DLD1 (cell line): ENCODE data around the gene PHF21B.

Source experiments
- in situ Hi-C: cut with HindIII; loops from 2 replicates; pipeline ENCODE4 v1.10.0; 2017; ENCODE audit warnings: low sequenced_read_pairs

The PHF21B gene

GRCh38 chr22:44991218-44991617, 18.6 kb downstream of the PHF21B start:
- in situ Hi-C loops, result no loop called here

GRCh38 chr22:44990810-44991209, 19.0 kb downstream of the PHF21B start:
- in situ Hi-C loops, result no loop called here

GRCh38 chr22:44990328-44990727, 19.5 kb downstream of the PHF21B start:
- in situ Hi-C loops, result no loop called here

GRCh38 chr22:44988671-44989070, 21.1 kb downstream of the PHF21B start:
- in situ Hi-C loops, result no loop called here

- in situ Hi-C loops, result no loop called here
These were observed 22.9 kb downstream of the PHF21B start for GRCh38 chr22:44986926-44987325.

- in situ Hi-C loops, result no loop called here
These were observed 23.8 kb downstream of the PHF21B start for GRCh38 chr22:44985906-44986527.

- in situ Hi-C loops, result loop anchor here (5.0 kb wide), 2 partner anchors 47 to 108 kb away; no protein-coding TSS in a partner anchor
These were observed 25.8 kb downstream of the PHF21B start for GRCh38 chr22:44983878-44984482.

GRCh38 chr22:44982445-44982844, 27.4 kb downstream of the PHF21B start:
- in situ Hi-C loops, result loop anchor here (5.0 kb wide), 2 partner anchors 45 to 110 kb away; no protein-coding TSS in a partner anchor

- in situ Hi-C loops, result loop anchor here (5.0 kb wide), 2 partner anchors 45 to 110 kb away; no protein-coding TSS in a partner anchor
These were observed 27.9 kb downstream of the PHF21B start for GRCh38 chr22:44981857-44982256.

- in situ Hi-C loops, result no loop called here
These were observed 30.7 kb downstream of the PHF21B start for GRCh38 chr22:44979154-44979553.

- in situ Hi-C loops, result no loop called here
These were observed 34.2 kb downstream of the PHF21B start for GRCh38 chr22:44975427-44976262.

GRCh38 chr22:44974454-44974853, 35.4 kb downstream of the PHF21B start:
- in situ Hi-C loops, result no loop called here

- in situ Hi-C loops, result no loop called here
These were observed 36.0 kb downstream of the PHF21B start for GRCh38 chr22:44973829-44974228.

- in situ Hi-C loops, result no loop called here
These were observed 37.3 kb downstream of the PHF21B start for GRCh38 chr22:44972363-44973083.

- in situ Hi-C loops, result no loop called here
These were observed 38.0 kb downstream of the PHF21B start for GRCh38 chr22:44971651-44972362.

- in situ Hi-C loops, result no loop called here
These were observed 39.5 kb downstream of the PHF21B start for GRCh38 chr22:44970291-44970690.

- in situ Hi-C loops, result no loop called here
These were observed 40.0 kb downstream of the PHF21B start for GRCh38 chr22:44969817-44970216.

GRCh38 chr22:44968736-44969135, 41.1 kb downstream of the PHF21B start:
- in situ Hi-C loops, result no loop called here

- in situ Hi-C loops, result no loop called here
These were observed 44.6 kb downstream of the PHF21B start for GRCh38 chr22:44965171-44965570.

GRCh38 chr22:44964722-44965078, 45.1 kb downstream of the PHF21B start:
- in situ Hi-C loops, result no loop called here
